ENCODE measurements around the gene KIF18A.
A peak's percentile ranks its signal among the peaks of the same experiment; 100 is the strongest.

The KIF18A gene

GRCh38 chr11:28040384-28040783, 67.6 kb downstream of the KIF18A start:
- no peak for DNase-seq

- DNase-seq: no peak
Observed at GRCh38 chr11:28038775-28039174, 69.2 kb downstream of the KIF18A start.

- DNase-seq: no peak
Observed at GRCh38 chr11:28026634-28027290, 81.2 kb downstream of the KIF18A start.

GRCh38 chr11:28017816-28018215, 90.1 kb downstream of the KIF18A start:
- no peak for DNase-seq

- DNase-seq: peak; percentile 29
Observed at GRCh38 chr11:28011813-28012212, 96.1 kb downstream of the KIF18A start.

GRCh38 chr11:28009996-28010395, 98.0 kb downstream of the KIF18A start:
- no peak for DNase-seq

- no peak for DNase-seq
Observed at GRCh38 chr11:28009388-28009787, 98.6 kb downstream of the KIF18A start.

- no peak for DNase-seq
Observed at GRCh38 chr11:28003615-28004014, 104.3 kb downstream of the KIF18A start.

- no peak for DNase-seq
Observed at GRCh38 chr11:27998552-27998951, 109.4 kb downstream of the KIF18A start.

GRCh38 chr11:27997344-27997743, 110.6 kb downstream of the KIF18A start:
- DNase-seq: no peak

- DNase-seq: no peak
Observed at GRCh38 chr11:27996066-27996465, 111.9 kb downstream of the KIF18A start.

GRCh38 chr11:27995083-27995482, 112.9 kb downstream of the KIF18A start:
- no peak for DNase-seq

GRCh38 chr11:27991736-27992135, 116.2 kb downstream of the KIF18A start:
- no peak for DNase-seq

- no peak for DNase-seq
Observed at GRCh38 chr11:27977527-27977926, 130.4 kb downstream of the KIF18A start.

GRCh38 chr11:27977031-27977430, 130.9 kb downstream of the KIF18A start:
- DNase-seq: no peak

GRCh38 chr11:27976262-27976661, 131.7 kb downstream of the KIF18A start:
- no peak for DNase-seq

GRCh38 chr11:27973851-27974536, 134.0 kb downstream of the KIF18A start:
- no peak for DNase-seq

GRCh38 chr11:27972522-27973170, 135.3 kb downstream of the KIF18A start:
- DNase-seq: no peak

- DNase-seq: no peak
Observed at GRCh38 chr11:27971171-27971570, 136.8 kb downstream of the KIF18A start.

Data from hematopoietic multipotent progenitor cell treated with erythropoietin and hydrocortisone succinate and interleukin-3 and kit ligand, for 4 days (in vitro differentiated cells).